Pulmonary artery endothelial cell (primary cell): Measurements from ENCODE around the gene KISS1. TPM values are rescaled to one million over a fixed set of nuclear protein-coding genes. Genes with fewer than 3 reads are reported as not detected.

ENCODE experiments used
- DNase-seq: peaks from one replicate; pipeline ENCODE4 v3.0.0-alpha.2; 2011; ENCODE audit warnings: low read depth, low spot score
- total RNA-seq: library from RNA; depleted of rRNA; stranded (reverse); fragments of >200 nt; gene quantifications from 2 replicates; pipeline ENCODE4 v1.2.3, GENCODE V29; 2014

KISS1 gene
- total RNA-seq, 1 donor from 2014 or later, result 0.79 TPM

- no peak for DNase-seq
These were observed 3.5 kb downstream of the KISS1 start for GRCh38 chr1:204192589-204193352.

GRCh38 chr1:204192046-204192445 is 4.2 kb downstream of the KISS1 start:
- DNase-seq, result no peak

GRCh38 chr1:204191456-204191855 is 4.8 kb downstream of the KISS1 start:
- DNase-seq, result no peak

- DNase-seq, result peak; percentile 64
These were observed 5.8 kb downstream of the KISS1 start for GRCh38 chr1:204190212-204191211.

GRCh38 chr1:204188959-204189639 is 7.2 kb downstream of the KISS1 start:
- DNase-seq, result no peak

- DNase-seq, result no peak
These were observed 9.7 kb downstream of the KISS1 start for GRCh38 chr1:204186597-204186996.

GRCh38 chr1:204181116-204181515 is 15.2 kb downstream of the KISS1 start:
- DNase-seq, result no peak

- no peak for DNase-seq
These were observed 16.2 kb downstream of the KISS1 start for GRCh38 chr1:204180133-204180532.

GRCh38 chr1:204178487-204179281 is 17.6 kb downstream of the KISS1 start:
- no peak for DNase-seq

- DNase-seq, result no peak
These were observed 19.2 kb downstream of the KISS1 start for GRCh38 chr1:204177133-204177532.

- DNase-seq, result no peak
These were observed 20.2 kb downstream of the KISS1 start for GRCh38 chr1:204176049-204176448.

- no peak for DNase-seq
These were observed 21.3 kb downstream of the KISS1 start for GRCh38 chr1:204174958-204175357.

- no peak for DNase-seq
These were observed 23.8 kb downstream of the KISS1 start for GRCh38 chr1:204172404-204173029.

GRCh38 chr1:204171751-204172178 is 24.5 kb downstream of the KISS1 start:
- peak; percentile 48 for DNase-seq

GRCh38 chr1:204170494-204171155 is 25.7 kb downstream of the KISS1 start:
- no peak for DNase-seq

GRCh38 chr1:204169858-204170257 is 26.4 kb downstream of the KISS1 start:
- DNase-seq, result no peak

GRCh38 chr1:204167730-204168129 is 28.6 kb downstream of the KISS1 start:
- DNase-seq, result no peak

GRCh38 chr1:204166219-204166618 is 30.1 kb downstream of the KISS1 start, which contains the start of gene REN:
Gene REN (minus strand): TSS chr1:204166337. CDS start chr1:204166293, 44 bp downstream.
- no peak for DNase-seq

- DNase-seq, result no peak
These were observed 33.7 kb downstream of the KISS1 start for GRCh38 chr1:204162494-204163074.
